Fibroblast of gingiva (primary cell): ENCODE data around the gene FARP1.

Source experiments
- DNase-seq: peaks from one replicate; pipeline ENCODE4 v3.0.0-alpha.2; 2011; ENCODE audit warnings: low read depth

The FARP1 gene

DNA sequence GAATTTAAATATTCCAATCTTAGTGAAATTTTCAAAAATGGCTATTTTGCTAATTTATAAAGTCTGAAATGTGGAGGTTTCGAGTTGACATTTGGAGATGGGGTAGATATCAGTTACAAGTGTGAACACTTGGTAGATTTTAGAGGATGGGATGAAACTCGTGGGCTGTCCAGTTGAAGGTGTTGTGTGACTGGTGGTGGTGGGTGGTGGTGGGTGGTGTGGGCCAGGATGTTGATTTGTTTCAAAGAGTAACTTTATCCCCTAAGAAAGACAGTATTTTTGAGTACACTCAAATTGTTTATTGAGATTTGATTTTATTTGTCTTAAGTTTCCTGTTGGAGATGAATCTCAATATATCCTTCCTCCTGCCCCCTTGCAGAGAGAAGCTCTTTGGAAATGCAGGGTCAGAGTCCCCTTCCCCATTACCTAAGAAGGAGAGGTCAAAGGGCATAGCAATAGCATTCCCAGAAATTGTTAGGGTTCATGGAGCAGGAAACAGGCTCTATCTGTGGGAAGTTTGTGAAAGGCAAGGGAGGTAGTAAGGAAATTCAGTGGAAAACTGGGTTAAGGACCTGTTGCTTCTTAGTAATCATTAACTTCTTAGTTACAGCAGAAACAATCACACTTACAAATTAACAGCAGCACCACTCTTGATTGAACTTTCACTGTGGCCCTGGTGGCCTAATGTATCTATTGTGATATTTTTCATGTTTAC lies 167.7 kb downstream of the FARP1 start:
- DNase-seq = no peak

DNA sequence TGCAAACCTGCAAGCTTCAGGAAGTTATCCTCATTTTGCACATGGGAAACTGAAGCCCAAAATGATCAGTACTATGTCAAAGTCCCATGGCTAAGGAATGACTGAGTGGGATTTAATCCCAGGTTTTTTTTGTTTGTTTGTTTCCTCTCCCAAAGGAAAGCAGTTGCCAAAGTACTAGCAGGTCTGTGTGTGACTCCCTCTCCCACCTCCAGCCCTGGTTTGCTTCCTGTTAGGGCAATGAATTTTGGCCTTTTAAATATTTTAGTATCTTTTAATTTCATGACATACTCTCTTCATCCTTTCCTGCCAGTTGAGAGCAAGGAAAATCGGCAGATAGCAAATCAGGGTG lies 168.3 kb downstream of the FARP1 start:
- no peak for DNase-seq

DNA sequence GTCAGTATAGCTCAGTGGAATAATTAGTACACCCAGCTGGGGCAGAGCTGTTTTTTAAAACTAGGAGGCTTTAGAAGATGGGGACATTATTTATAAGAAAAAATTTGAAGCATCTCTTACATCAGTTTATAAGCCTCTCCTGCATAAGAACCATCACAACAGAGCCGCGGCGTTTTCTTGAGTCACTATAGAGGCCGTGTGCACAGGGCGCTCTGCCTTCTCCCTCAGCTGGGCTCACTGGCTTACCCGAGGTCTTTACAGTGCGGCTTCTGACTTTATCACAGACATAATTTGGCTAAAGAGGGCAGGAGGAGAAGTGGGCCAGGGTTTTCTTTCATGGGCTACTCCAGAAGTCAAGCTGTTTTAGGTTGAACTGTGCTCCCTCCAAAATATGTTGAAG lies 169.7 kb downstream of the FARP1 start:
- no peak for DNase-seq

DNA sequence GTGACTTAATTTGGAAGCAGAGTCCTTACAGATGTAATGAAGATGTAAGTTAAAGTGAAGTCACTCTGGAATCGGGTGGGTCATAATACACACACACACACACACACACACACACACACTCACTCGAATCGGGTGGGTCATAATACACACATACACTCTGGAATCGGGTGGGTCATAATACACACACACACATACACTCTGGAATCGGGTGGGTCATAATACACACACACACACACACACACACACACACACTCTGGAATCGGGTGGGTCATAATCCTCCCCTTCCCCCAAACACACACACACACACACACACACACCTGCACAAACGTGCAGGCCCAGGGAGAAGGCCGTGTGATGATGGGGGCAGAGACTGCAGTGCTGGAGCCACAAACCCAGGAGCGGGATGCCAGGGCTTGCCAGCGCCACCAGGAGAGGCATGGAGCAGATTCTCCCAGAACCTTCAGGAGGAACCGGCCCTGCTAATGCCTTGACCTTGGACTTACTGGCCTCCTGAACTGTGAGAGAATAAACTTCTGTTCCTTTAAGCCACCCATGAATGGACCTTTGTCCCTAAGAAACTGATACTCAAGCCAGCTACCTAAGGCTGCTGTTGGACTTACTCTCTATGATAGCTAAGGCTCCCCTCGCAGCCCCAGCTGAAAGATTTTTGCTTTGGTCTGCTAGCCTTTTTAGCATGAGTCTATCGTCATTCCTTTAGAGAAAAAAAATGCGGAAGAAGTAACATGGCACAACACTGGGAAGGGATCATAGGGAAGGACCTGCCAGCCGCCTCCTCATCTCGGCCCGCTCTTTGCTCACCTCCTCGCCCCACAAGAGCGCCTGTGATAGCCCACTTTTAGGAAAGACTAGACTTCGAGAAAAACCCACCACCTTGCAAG lies 170.4 kb downstream of the FARP1 start:
- no peak for DNase-seq

DNA sequence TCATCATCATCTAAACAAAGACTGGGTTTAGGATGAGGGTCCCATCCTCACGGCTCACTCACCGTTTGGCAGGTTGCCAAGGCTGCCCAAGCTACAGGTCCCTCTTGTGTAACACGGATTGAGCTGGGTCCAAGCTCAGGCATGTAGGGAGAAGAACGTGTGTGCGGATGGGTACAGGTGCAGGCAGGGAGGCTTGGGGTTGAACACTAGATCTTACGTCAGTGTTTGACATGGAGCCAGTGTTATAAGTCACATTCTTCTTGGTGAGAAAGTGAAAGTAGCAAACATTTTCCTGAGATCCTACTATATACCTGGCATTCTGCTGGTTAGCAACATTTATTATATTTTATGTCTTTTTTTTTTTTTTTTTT lies 171.0 kb downstream of the FARP1 start:
- DNase-seq = no peak

DNA sequence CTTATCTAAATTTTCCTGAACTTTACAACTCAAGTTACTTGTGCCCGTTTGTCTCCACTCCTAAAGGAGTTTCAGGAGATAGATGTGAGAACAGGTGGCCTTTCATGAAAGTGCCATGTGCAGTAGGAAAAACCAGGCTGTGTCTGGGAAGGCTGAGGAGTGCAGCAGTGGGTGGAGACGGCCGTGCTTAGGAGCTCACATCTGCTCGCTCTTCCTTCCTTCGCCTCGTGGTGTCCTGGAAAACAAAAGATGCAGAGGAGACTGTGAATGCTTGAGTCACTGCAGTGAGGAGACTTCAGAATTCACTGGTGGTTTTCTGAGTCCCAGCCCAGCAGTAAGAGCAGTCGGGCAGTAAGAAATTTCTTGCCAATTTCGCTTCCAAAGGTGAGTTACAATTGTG lies 172.6 kb downstream of the FARP1 start:
- DNase-seq = no peak

DNA sequence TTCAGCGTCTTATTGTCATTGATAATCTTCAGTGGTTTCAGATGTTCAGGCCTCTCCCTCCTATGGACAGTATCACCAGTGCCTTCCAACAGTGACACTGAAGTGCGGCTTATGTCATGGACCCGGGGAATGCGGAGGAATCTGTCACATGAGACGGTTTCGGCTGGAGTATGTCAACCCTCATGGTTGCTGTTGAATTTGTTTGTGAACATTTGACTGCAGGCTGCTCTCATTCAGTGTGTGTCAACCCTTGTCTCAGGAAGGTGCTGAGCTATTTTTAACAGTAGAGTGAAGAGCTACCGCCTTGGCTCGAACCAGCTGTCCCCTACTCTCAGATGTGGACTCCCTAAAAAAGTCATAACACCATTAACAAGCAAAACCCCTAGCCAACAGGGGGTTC lies 173.0 kb downstream of the FARP1 start:
- DNase-seq = no peak

DNA sequence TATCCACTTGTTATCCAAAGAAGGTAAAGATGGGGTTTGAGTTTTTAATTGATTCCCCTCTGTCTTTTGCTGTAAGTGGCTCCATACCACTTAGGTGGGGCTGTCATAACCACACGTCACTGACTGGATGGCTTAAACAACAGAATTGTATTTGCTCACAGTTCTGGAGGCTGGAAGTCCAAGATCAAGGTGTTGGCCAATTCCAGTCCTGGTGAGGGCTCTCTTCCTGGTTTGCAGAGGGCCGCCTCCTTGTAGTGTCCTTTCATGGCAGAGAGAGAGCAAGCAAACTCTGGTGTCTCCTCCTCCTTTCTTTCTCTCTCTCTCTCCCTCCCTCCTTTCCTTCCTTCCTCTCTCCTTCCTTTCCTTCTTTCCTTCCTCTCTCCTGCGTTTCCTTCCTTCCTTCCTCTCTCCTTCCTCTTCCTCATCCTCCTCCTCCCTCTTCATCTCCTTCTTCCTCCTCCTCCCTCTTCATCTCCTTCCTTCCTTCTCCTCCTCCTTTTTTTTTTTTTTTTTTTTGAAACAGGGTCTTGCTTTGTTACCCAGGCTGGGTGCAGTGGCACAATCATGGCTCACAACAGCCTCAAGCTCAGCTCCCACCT lies 174.8 kb downstream of the FARP1 start:
- no peak for DNase-seq

DNA sequence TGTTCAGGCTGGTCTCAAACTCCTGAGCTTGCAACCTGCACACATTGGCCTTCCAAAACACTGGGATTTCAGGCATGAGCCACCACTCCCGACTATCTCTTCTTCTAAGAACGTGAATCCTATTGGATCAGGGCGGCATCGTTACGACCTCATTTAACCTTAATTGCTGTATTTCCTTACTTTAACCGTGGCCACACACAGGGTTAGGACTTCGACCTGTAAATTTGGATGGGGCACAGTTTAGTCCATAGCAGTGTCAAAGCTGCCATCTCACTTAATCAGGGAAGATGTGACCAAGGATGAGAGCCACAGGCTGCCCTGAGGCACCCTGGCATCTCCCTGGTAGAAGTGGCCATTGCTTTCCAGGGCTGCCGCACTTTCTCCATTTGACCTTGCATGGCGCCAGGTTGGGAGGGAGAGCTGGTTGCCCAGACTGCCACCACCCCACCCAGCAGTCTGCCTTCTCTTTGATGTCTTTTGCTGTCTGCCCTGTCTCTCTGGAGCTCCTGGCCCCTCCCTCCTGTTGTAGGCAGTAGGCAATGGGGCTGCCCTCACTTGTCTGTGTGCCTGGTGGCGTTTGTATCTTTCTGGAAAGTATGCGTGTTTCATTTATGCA lies 175.5 kb downstream of the FARP1 start:
- DNase-seq = no peak

DNA sequence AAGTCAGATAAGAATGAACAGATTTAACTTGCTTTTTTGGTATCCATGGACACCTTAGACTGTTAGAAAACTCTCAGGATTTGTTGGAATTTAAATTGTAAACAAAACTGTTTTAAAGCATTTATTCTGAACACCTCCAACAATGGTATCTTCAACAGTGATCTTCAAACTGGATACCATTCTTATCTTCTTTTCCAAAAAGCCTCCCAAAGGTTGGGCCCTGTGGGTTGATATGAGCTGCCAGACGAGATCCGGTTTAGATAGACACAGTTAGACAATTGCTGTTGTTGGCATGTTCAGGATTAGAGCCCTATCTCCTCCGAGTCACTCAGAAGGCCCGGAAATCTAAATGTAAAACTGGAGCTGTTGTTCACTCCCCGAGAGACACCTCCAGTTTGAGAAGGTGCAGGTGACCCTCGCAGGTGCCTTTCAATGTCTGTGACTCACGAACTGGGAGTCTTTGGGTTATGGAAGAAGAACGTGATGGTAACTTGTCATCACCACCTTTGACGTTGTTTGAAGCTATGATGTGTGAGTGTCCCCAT lies 177.7 kb downstream of the FARP1 start:
- no peak for DNase-seq

DNA sequence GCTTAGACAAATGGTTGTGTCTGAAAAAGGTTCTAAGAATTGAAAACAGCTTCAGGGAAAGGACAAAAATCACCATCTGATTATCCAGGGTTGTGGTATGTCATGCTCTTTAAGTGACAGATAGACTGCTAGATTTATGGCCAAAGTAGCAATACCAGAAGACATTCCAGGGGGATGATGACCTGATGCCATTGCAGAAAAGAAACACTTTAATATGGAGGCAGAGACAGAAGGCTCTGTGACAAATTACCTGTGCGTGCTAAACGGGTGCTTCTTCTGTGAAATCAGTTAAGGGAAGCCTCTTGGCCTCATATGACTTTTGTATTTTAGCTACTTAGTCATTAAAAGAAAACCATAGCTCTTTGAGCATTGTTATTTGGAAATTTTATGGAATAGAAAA lies 178.5 kb downstream of the FARP1 start:
- no peak for DNase-seq

DNA sequence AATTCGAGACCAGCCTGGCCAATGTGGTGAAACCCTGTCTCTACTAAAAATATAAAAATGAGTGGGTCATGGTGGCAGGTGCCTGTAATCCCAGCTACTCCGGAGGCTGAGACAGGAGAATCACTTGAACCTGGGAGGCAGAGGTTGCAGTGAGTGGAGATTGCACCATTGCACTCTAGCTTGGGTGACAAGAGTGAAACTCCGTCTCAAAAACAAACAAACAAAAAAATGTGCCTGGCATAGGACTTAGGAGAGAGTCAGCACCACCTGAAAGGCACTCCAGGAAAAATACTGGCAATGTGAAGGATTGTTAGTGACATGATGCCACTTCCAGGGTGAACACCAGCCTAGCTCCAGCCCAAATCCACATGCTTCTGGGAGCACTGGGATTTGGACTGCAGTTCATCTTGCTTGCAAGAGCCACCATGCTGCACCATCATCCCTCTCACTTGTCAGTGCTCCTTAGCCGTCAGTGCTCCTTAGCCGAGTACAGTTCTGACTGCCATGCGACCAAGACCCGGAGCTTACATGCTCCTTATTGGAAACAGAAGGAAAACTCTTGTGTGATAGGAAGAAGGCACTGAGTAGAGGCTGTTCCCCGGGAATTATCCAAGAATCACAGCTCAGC lies 179.3 kb downstream of the FARP1 start:
- DNase-seq = no peak

DNA sequence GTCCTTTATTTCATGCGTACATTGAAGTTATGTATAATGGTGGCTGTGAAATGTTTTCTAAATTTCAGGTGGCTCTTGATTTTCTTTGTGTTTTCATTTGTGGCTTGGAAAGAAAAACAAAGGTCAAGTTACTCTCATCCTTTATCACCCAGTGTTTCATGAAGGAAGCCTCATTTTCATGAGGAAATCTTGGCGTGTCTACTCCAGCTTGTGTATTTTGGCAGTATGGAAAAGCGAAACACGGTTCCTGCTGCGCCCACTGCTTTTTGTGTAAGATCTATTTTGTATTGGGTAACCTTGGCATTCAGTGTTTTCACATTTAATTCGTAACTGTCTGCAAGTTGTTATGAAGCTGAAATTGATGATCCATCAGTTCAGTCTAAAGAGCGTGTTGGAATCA lies 181.2 kb downstream of the FARP1 start:
- DNase-seq = peak; percentile 75

DNA sequence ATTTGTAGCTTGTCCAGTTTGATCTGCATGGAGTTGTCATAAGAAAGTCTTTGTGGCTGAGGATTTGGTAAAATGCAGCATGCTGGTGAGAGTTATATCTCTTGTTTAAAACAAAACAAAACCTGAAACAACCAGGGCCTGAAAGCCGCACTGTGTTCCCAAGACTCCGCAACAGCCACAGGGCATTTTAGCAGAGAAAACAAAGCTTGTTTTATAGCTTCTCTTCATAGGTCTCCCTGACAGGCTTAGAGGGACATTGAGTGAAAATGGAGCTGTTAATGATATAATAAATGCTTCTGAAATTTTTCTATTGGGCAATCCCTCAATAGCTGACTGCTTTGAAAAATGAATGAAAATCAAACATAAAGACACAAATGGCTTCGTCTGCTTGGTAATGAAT lies 182.8 kb downstream of the FARP1 start:
- DNase-seq = no peak

DNA sequence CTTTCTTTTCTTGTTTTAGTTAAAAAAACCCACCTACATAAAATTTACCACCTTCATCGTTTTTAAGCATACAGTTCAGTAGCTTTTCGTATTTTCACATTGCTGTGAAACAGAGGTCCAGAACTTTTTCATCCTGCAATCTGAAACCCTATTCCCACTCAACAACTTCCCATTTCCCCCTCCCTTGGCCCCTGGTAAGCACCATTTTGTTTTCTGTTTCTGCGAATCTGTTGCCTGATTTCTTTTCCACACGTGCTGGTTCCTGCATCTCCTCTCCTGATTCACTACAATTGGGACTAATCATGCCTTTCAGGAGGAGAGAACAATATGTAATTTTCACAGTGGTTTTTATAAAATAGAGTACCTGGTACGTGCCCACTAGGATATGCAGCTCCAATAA lies 183.4 kb downstream of the FARP1 start:
- no peak for DNase-seq

DNA sequence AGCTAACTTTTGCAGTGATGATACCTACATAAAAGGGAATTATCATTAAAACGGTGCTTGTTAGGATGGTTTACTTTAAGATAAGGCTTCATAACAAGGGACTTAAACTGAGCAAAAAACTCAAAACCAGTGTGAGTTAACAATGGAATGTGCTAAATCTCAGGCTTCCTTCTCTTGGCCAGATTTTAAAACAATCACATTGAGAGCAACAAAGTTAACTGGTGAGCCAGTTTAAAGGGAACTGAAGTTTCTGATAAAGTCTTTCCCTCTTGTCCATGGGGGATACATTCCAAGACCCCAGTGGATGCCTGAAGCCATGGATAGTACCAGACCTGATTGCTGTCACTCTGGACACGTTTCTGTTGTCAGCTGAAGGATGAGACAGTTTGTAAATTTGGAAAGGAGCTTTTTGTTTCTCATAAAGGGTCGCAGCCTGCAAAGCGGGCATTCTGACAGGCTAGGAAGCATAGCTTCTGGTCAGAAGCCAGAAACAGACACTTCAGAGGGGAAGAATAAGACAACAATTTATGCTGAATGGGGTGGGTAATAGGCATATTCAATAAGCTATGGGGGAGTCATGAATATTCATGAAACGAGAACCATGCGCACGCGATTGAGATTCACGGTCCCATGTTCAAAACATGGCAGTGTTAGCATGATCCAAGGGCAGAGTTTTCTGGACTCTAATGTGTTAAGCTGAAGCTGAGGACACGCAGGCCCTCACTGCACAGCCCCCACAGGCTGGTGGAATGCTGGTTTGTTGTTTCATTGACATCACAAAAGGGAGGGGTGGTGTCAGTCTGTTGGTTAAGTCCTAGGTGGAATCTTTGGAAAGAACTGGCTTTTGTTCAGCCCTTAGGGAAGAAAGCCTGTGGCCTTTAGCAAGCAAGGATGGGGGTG lies 184.7 kb downstream of the FARP1 start:
- peak; percentile 57 for DNase-seq

DNA sequence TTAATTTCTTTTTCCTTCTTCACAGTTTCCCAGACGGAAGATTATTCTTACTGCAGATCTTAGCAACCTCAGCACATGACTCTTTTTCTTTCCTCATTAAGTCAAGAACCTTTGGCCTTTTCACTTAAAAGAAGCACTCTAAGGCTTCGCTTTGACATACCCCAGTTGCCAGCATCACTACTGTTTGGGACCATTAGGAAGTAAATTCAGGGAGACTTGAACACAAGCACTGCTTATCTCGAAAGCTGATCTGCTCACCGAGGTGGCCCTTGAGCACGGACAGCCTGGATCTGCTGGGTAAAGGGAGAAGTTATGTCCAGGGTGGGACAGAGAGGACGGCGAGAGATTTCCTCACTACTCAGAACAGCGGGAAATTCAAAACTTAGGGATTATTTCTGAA lies 185.6 kb downstream of the FARP1 start:
- DNase-seq = no peak

DNA sequence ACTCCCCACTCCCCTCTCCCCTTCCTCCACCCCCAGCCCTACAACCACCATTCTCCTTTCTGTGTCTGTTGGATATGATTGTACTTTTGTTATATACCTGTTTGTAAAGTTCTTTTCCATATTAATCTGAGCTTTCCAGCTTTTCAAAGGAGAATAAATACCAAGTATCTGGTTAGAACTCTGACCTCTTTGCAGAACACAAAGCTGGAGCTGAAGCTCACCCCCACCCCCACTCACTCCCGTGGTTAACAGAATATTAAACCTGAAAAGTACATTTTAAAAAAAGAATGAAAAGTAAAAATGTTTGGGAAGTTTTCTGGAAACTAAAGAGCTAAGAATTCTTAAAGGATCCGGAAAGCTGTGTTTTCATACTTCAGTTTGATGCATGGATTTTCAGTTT lies 189.3 kb downstream of the FARP1 start:
- DNase-seq = no peak

DNA sequence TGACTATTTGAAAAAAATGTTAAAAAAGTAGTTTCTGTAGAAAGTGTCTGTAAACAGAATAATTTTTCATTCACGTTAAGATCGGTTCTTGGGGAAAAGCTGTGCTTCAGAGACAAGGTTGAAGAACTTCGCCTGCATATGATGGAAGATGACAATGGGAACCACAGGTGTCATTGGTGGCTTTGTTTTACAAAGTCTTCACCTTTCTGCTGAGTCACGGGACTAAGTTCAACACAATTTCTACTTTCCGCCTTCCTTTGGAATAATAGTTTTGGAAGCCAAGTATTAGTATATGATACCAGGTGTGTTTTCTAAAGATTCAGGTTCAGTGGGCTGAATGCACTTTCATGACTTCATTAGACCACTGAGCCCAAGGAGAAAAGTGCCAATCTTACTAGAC lies 189.8 kb downstream of the FARP1 start:
- DNase-seq = no peak

DNA sequence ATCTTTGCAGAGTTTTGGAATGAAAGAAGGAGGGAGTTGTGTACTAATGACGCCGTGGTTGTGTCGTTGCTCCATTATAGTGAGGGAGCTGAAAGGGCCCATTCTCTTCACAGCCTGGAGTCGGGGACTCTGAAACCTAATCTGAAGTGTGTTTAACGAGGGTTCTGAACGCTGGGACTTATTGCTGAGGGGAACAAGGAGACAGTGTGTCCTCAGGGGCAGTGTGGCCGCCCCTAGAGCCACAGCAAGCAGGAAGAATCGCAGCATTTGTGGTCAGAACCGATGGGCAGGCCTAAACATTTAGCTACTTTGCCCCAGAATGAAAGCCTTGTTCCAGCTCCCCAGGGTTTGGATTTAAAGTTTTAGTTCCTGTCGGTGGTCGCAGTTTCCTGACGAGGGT lies 190.6 kb downstream of the FARP1 start:
- DNase-seq = no peak

DNA sequence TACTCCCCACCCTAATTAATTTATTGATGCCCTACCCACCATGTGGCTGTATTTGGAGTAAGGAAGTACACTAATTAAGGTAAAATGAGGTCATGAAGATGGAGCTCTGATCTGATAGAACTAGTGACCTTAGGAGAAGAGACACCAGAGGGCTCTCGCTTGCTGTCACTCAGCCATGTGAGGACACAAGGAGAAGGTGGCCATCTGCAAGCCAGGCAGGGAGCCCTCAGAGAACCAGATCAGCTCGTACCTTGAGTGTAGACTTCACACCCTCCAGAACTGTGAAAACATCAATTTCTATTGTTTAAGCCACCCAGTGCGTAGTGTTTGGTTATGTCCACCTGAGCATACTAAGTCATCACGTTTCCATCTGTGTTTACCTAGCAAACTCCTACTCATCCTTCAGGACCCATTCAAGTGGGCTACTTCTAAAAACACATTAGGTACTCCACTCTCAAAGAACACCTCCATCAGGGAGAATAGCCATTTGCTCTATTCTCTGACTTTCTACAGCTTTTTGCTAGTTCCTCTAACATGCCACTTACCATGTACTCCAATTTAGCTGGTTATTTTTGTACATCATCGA lies 191.8 kb downstream of the FARP1 start:
- no peak for DNase-seq
